ENCODE measurements around the gene CGB5.

GRCh38 chr19:49014123-49014869 is 29.4 kb upstream of the CGB5 start:
- TF ChIP-seq CTCF (IDR thresholded peaks at IDR 0.05) (no peak), POLR2A (IDR thresholded peaks at IDR 0.05) (no peak), EP300 (IDR thresholded peaks at IDR 0.05) (no peak)

Data from gastroesophageal sphincter (tissue), 3 donors.